OCI-LY7 (cell line): ENCODE measurements around the gene ASH1L. TPM values are rescaled to one million over a fixed set of nuclear protein-coding genes. Genes with fewer than 3 reads are reported as not detected.
"Not testable (repeated sequence)": the region's sequence is repeated elsewhere in the genome, so short reads cannot be mapped to it uniquely, and the experiment has no call there.

Source experiments
- BruUV-seq: library from RNA; stranded (reverse); fragments of 400-500 nt; replicated peaks from 2 replicates; lab custom pipeline; 2021; lab: Mats Ljungman, UMichigan
- CTCF ChIA-PET: fragments of 300-600 bp; sonication (Branson Sonifier 250); formaldehyde crosslinking; loops from one replicate; lab custom pipeline; 2022; ENCODE audit warnings: antibody characterized with exemption; ENCODE audit not compliant: unreplicated experiment; lab: Charles Lee
- POLR2A ChIA-PET: fragments of 300-600 bp; sonication (Branson Sonifier 250); formaldehyde crosslinking; loops from one replicate; lab custom pipeline; 2022; ENCODE audit warnings: antibody characterized with exemption; lab: Charles Lee
- DNase-seq: peaks from one replicate; pipeline ENCODE4 v3.0.0-alpha.2; 2015; ENCODE audit warnings: low spot score
- H2AFZ ChIP-seq: fragments of 200-600 bp; sonication (generic), shearing (Covaris generic); 2 replicates; pipeline ENCODE4 v1.6.1; 2014; ENCODE audit warnings: mild to moderate bottlenecking, antibody characterized with exemption, low read length, moderate library complexity
- H3K27ac ChIP-seq: fragments of 200-600 bp; sonication (generic); 2 replicates; pipeline ENCODE4 v1.5.1; 2014; ENCODE audit warnings: mixed run types, low read depth, mild to moderate bottlenecking, moderate library complexity, low read length, inconsistent platforms; ENCODE audit not compliant: poor library complexity, severe bottlenecking
- H3K36me3 ChIP-seq: fragments of 200-600 bp; sonication (generic); 2 replicates; pipeline ENCODE4 v1.6.1; 2014; ENCODE audit warnings: mild to moderate bottlenecking, antibody characterized with exemption, low read length, moderate library complexity, mixed read lengths; ENCODE audit not compliant: insufficient read depth
- H3K4me1 ChIP-seq: fragments of 200-600 bp; sonication (generic); 2 replicates; pipeline ENCODE4 v1.5.1; 2014; ENCODE audit warnings: mild to moderate bottlenecking, low read length; ENCODE audit not compliant: insufficient read depth, poor library complexity, severe bottlenecking
- H3K4me2 ChIP-seq: fragments of 200-600 bp; sonication (generic); 2 replicates; pipeline ENCODE4 v1.6.1; 2014; ENCODE audit warnings: mild to moderate bottlenecking, low read length
- H3K4me3 ChIP-seq: fragments of 200-600 bp; sonication (generic); 2 replicates; pipeline ENCODE4 v1.5.1; 2014; ENCODE audit warnings: mild to moderate bottlenecking, low read depth, low read length; ENCODE audit not compliant: poor library complexity, severe bottlenecking
- H3K79me2 ChIP-seq: fragments of 200-600 bp; sonication (generic); 2 replicates; pipeline ENCODE4 v1.6.1; 2016; ENCODE audit warnings: low read depth, mild to moderate bottlenecking, low read length, moderate library complexity, mixed read lengths; ENCODE audit not compliant: insufficient read depth
- H3K9me2 ChIP-seq: fragments of 200-600 bp; sonication (generic); 2 replicates; pipeline ENCODE4 v1.6.1; 2016; ENCODE audit warnings: mild to moderate bottlenecking, low read length, mixed read lengths; ENCODE audit not compliant: insufficient read depth
- H3K9me3 ChIP-seq: fragments of 200-600 bp; sonication (generic); 2 replicates; pipeline ENCODE4 v1.6.1; 2014; ENCODE audit warnings: mild to moderate bottlenecking, mixed run types, low read length, mixed read lengths
- H4K20me1 ChIP-seq: fragments of 200-600 bp; sonication (generic); 2 replicates; pipeline ENCODE4 v1.6.1; 2014; ENCODE audit warnings: mild to moderate bottlenecking, antibody characterized with exemption, low read length, moderate library complexity, mixed read lengths; ENCODE audit not compliant: insufficient read depth
- EZH2phosphoT487 ChIP-seq: fragments of 200-600 bp; sonication (generic); IDR thresholded peaks from 2 replicates; pipeline ENCODE4 v1.6.1; 2018; ENCODE audit warnings: low read depth, borderline replicate concordance, mild to moderate bottlenecking, mixed run types, antibody characterized with exemption, low read length, moderate library complexity, mixed read lengths
- intact Hi-C: fragments of 100-400 bp; cut with micrococcal nuclease; formaldehyde crosslinking; loops from one replicate; pipeline ENCODE4 v1.10.0; 2022; ENCODE audit not compliant: unreplicated experiment
- total RNA-seq, 2 experiments: library from RNA; depleted of rRNA in 1 of 2; stranded (reverse); fragments of >200 nt in 1 of 2; shearing (Covaris generic) in 1 of 2; gene quantifications; 2 replicates each; pipeline ENCODE4 v1.2.3, GENCODE V29; 2014 to 2022
- TF ChIP-seq, protein P1 (sequence below): fragments of 200-600 bp; sonication (generic); conservative IDR thresholded peaks from 2 replicates; pipeline ENCODE4 v1.5.1; 2014; ENCODE audit warnings: mild to moderate bottlenecking, antibody characterized with exemption, low read length, moderate library complexity, mixed read lengths

Gene ASH1L
- total RNA-seq, 2 experiments from 2014 or later, result 33.2 to 49.6 TPM

DNA sequence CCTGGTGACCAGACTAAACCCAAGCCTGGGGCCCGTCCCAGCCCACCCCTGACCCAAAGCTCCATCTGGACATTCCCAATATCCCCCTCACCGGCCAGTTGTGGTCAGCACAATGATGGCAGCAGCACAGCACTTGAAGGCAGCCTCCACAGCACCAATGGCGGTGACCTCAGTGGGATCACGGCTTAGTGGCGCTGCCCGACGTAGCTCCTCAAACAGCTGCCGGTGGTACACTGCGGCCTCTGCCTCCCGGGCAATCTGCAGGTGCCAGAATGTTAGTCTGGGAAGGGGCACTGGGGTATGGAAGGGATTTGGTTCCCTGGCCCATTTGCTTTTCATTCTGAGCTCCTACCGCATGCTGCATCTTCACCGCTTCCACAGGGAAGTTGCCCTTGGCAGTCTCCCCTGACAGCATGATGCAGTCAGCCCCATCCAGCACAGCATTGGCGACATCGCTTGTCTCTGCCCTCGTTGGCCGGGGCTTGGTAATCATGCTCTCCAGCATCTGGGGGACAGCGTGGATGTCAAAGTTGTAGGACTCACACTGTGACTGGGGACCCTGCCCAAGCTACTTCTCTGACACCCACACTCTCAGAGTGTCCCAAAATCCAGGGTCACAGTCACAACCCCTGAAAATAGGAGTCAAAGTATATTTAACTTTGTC, 269.4 kb downstream of the ASH1L start:
- H2AFZ ChIP-seq, result no peak overlapping the region
- no peaks in the 10 kb centered on the region for H3K79me2 ChIP-seq
- no peaks in the 10 kb centered on the region for H4K20me1 ChIP-seq
- no TSS peak for BruUV-seq
- POLR2A ChIA-PET, result interaction anchor here (0.7 to 1.3 kb wide), 2 partner anchors 20 to 1303 kb away, joined by 3 to 4 read pairs; partner anchors contain the start of gene CLK2
- intact Hi-C loops, result no loop called here
- no peaks in the 10 kb centered on the region for H3K36me3 ChIP-seq
- no peaks in the 10 kb centered on the region for H3K9me3 ChIP-seq
- CTCF ChIA-PET, result interaction anchor here (0.6 kb wide), 1 partner anchor 233 kb away, joined by 7 read pairs; no protein-coding TSS in a partner anchor
- H3K9me2 ChIP-seq, result no peaks in the 10 kb centered on the region
- H3K4me2 ChIP-seq, result no peak overlapping the region
- no peak overlapping the region for H3K27ac ChIP-seq
- DNase-seq, result no peak
- H3K4me3 ChIP-seq, result no peak overlapping the region
- H3K4me1 ChIP-seq, result peaks cover 17% of the 10 kb centered on the region
- no peak for TF ChIP-seq EZH2phosphoT487
- TF ChIP-seq, protein P1, sequence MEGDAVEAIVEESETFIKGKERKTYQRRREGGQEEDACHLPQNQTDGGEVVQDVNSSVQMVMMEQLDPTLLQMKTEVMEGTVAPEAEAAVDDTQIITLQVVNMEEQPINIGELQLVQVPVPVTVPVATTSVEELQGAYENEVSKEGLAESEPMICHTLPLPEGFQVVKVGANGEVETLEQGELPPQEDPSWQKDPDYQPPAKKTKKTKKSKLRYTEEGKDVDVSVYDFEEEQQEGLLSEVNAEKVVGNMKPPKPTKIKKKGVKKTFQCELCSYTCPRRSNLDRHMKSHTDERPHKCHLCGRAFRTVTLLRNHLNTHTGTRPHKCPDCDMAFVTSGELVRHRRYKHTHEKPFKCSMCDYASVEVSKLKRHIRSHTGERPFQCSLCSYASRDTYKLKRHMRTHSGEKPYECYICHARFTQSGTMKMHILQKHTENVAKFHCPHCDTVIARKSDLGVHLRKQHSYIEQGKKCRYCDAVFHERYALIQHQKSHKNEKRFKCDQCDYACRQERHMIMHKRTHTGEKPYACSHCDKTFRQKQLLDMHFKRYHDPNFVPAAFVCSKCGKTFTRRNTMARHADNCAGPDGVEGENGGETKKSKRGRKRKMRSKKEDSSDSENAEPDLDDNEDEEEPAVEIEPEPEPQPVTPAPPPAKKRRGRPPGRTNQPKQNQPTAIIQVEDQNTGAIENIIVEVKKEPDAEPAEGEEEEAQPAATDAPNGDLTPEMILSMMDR, result no peak

DNA sequence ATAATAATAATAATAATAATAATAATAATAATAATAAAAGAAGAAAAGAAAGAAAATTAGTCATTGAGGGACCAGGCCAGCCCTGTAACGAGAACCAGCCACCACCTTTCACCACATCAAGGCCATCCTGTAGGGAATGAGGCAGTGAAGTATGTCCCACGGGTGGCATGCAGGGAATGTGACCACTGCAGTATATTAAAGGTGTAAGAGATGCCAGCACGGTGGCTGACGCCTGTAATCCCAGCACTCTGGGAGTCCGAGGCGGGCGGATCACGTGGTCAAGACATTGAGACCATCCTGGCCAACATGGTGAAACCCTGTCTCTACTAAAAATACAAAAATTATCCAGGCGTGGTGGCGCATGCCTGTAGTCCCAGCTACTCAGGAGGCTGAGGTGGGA, 271.6 kb downstream of the ASH1L start:
- BruUV-seq, CTCF ChIA-PET, H3K4me1 ChIP-seq, POLR2A ChIA-PET, H3K9me2 ChIP-seq, H3K4me3 ChIP-seq, H3K4me2 ChIP-seq, H3K9me3 ChIP-seq, DNase-seq, H2AFZ ChIP-seq, H4K20me1 ChIP-seq, H3K27ac ChIP-seq, H3K79me2 ChIP-seq, intact Hi-C loops, H3K36me3 ChIP-seq: not testable (repeated sequence)

DNA sequence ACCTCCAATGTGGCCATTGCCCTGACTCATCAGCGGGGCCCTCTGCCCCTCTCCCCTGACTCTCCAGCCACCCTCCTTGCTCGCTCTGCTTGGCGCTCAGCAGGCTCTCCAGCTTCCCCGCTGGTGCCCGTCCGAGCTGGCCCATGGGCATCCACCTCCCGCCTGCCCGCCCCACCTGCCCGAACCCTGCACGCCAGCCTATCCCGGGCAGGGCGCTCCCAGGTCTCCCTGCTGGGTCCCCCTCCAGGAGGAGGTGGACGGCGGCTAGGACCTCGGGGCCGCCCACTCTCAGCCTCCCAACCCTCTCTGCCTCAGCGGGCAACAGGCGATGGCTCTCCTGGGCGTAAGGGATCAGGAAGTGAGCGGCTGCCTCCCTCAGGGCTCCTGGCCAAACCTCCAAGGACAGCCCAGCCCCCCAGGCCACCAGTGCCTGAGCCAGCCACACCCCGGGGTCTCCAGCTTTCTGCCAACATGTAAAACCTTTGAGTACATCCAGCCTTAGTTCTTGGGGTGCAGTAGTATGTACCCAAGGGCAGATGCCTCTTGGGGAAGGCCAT, 274.5 kb downstream of the ASH1L start:
- no peaks in the 10 kb centered on the region for H3K36me3 ChIP-seq
- ChIA-PET CTCF (no interaction called here), POLR2A (no interaction called here)
- no peak overlapping the region for H3K4me3 ChIP-seq
- H3K9me2 ChIP-seq, result no peaks in the 10 kb centered on the region
- DNase-seq, result no peak
- H2AFZ ChIP-seq, result no peak overlapping the region
- intact Hi-C loops, result no loop called here
- H4K20me1 ChIP-seq, result no peaks in the 10 kb centered on the region
- TF ChIP-seq, protein P1, result no peak
- no peak for TF ChIP-seq EZH2phosphoT487
- H3K4me2 ChIP-seq, result no peak overlapping the region
- no peak overlapping the region for H3K27ac ChIP-seq
- no peaks in the 10 kb centered on the region for H3K4me1 ChIP-seq
- no peaks in the 10 kb centered on the region for H3K79me2 ChIP-seq
- no peaks in the 10 kb centered on the region for H3K9me3 ChIP-seq
- no TSS peak for BruUV-seq
